OCI-LY1 (cell line): ENCODE results near the gene SLC17A4.

Experiments used
- H2AFZ ChIP-seq: fragments of 200-600 bp; sonication (generic), shearing (Covaris generic); 2 replicates; pipeline ENCODE4 v1.6.0; 2014; ENCODE audit warnings: antibody characterized with exemption, mild to moderate bottlenecking, low read length
- H3F3A ChIP-seq: fragments of 200-600 bp; sonication (generic), shearing (Covaris generic); 2 replicates; pipeline ENCODE4 v1.6.0; 2014; ENCODE audit warnings: mild to moderate bottlenecking, antibody characterized with exemption, low read length, moderate library complexity; ENCODE audit not compliant: insufficient read depth
- H3K27ac ChIP-seq: fragments of 200-600 bp; sonication (generic); 2 replicates; pipeline ENCODE4 v1.5.1; 2014; ENCODE audit warnings: low read length, mixed run types, mild to moderate bottlenecking, low read depth; ENCODE audit not compliant: poor library complexity, severe bottlenecking
- H3K27me3 ChIP-seq: fragments of 200-600 bp; sonication (generic); 2 replicates; pipeline ENCODE4 v1.6.0; 2014; ENCODE audit warnings: antibody characterized with exemption, mild to moderate bottlenecking, low read length, moderate library complexity; ENCODE audit not compliant: insufficient read depth
- H3K36me3 ChIP-seq: fragments of 200-600 bp; sonication (generic); 2 replicates; pipeline ENCODE4 v1.6.1; 2014; ENCODE audit warnings: mild to moderate bottlenecking, antibody characterized with exemption, low read length, moderate library complexity, mixed read lengths; ENCODE audit not compliant: insufficient read depth
- H3K4me1 ChIP-seq: fragments of 200-600 bp; sonication (generic); 2 replicates; pipeline ENCODE4 v1.5.1; 2014; ENCODE audit warnings: mild to moderate bottlenecking, low read length, moderate library complexity; ENCODE audit not compliant: insufficient read depth, severe bottlenecking
- H3K4me2 ChIP-seq: fragments of 200-600 bp; sonication (generic), shearing (Covaris generic); 2 replicates; pipeline ENCODE4 v1.6.1; 2014; ENCODE audit warnings: low read length
- H3K4me3 ChIP-seq: fragments of 200-600 bp; sonication (generic); 2 replicates; pipeline ENCODE4 v1.5.1; 2014; ENCODE audit warnings: low read length, low read depth, mild to moderate bottlenecking, mixed read lengths; ENCODE audit not compliant: poor library complexity, severe bottlenecking
- H3K79me2 ChIP-seq: fragments of 200-600 bp; shearing (Covaris generic); 2 replicates; pipeline ENCODE4 v1.6.1; 2016; ENCODE audit warnings: mixed run types, low read length, mixed read lengths; ENCODE audit not compliant: insufficient read depth
- H3K9ac ChIP-seq: fragments of 200-600 bp; sonication (generic), shearing (Covaris generic); 2 replicates; pipeline ENCODE4 v1.6.1; 2014; ENCODE audit warnings: mild to moderate bottlenecking, low read length, mixed read lengths
- H3K9me2 ChIP-seq: fragments of 200-600 bp; sonication (generic), shearing (Covaris generic); 2 replicates; pipeline ENCODE4 v1.6.1; 2014; ENCODE audit warnings: low read depth, mild to moderate bottlenecking, low read length, mixed read lengths
- H3K9me3 ChIP-seq: fragments of 200-600 bp; shearing (Covaris generic); 2 replicates; pipeline ENCODE4 v1.6.1; 2014; ENCODE audit warnings: low read length, mixed read lengths
- H4K20me1 ChIP-seq: fragments of 200-600 bp; sonication (generic), shearing (Covaris generic); 2 replicates; pipeline ENCODE4 v1.6.0; 2016; ENCODE audit warnings: mild to moderate bottlenecking, low read length; ENCODE audit not compliant: insufficient read depth
- EZH2 ChIP-seq: fragments of 200-600 bp; sonication (generic), shearing (Covaris generic); IDR thresholded peaks from 2 replicates; pipeline ENCODE4 v1.8.0; 2017; ENCODE audit warnings: borderline replicate concordance, mixed run types, mild to moderate bottlenecking, antibody characterized with exemption, low read length, moderate library complexity, mixed read lengths
- TF ChIP-seq, protein P1 (sequence below): fragments of 200-600 bp; sonication (generic), shearing (Covaris generic); IDR thresholded peaks from 2 replicates; pipeline ENCODE4 v1.5.1; 2017; ENCODE audit warnings: mild to moderate bottlenecking, antibody characterized with exemption, low read length, moderate library complexity, mixed read lengths

Gene SLC17A4

DNA sequence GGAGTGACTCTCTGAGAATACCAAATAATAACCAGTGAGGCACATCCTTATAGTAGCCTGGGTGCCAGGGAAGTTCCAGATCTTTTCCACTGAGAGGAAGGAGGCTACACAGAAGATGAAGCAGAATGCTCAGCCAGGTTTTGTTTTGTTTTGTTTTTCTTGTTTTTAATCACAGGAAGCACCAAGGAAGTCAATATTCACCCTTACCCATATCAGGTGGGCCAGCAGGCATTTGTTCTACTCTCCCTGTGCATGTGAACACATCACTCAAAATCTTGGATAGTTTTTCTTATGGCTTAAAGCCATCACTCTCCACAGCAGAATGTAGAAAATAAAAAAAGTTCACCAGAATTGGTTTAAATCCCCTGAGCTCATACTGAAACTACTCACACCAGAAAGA, 66.8 kb downstream of the SLC17A4 start:
- H2AFZ ChIP-seq = no peak overlapping the region
- no peak overlapping the region for H3K27ac ChIP-seq
- H3K36me3 ChIP-seq = no peaks in the 10 kb centered on the region
- H3K9me3 ChIP-seq = no peaks in the 10 kb centered on the region
- H3K27me3 ChIP-seq = no peaks in the 10 kb centered on the region; the same call in 1 of the 2 replicates
- H3K9ac ChIP-seq = no peak overlapping the region
- H3K4me2 ChIP-seq = no peak overlapping the region
- no peak overlapping the region for H3K4me3 ChIP-seq
- H3K9me2 ChIP-seq = no peaks in the 10 kb centered on the region
- H3K4me1 ChIP-seq = no peaks in the 10 kb centered on the region
- no peaks in the 10 kb centered on the region for H4K20me1 ChIP-seq
- H3K79me2 ChIP-seq = no peaks in the 10 kb centered on the region
- H3F3A ChIP-seq = no peaks in the 10 kb centered on the region
- TF ChIP-seq, protein P1, sequence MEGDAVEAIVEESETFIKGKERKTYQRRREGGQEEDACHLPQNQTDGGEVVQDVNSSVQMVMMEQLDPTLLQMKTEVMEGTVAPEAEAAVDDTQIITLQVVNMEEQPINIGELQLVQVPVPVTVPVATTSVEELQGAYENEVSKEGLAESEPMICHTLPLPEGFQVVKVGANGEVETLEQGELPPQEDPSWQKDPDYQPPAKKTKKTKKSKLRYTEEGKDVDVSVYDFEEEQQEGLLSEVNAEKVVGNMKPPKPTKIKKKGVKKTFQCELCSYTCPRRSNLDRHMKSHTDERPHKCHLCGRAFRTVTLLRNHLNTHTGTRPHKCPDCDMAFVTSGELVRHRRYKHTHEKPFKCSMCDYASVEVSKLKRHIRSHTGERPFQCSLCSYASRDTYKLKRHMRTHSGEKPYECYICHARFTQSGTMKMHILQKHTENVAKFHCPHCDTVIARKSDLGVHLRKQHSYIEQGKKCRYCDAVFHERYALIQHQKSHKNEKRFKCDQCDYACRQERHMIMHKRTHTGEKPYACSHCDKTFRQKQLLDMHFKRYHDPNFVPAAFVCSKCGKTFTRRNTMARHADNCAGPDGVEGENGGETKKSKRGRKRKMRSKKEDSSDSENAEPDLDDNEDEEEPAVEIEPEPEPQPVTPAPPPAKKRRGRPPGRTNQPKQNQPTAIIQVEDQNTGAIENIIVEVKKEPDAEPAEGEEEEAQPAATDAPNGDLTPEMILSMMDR = no peak
- no peak for TF ChIP-seq EZH2

GRCh38 chr6:25829375-25829774, 74.8 kb downstream of the SLC17A4 start:
- Histone ChIP-seq H3K27me3 (no peaks in the 10 kb centered on the region; the same call in 1 of the 2 replicates), H3K79me2 (no peaks in the 10 kb centered on the region), H4K20me1 (no peaks in the 10 kb centered on the region), H3K9ac (no peak overlapping the region), H3K27ac (no peak overlapping the region), H3K4me1 (no peaks in the 10 kb centered on the region), H3K4me3 (no peak overlapping the region), H3K9me3 (no peaks in the 10 kb centered on the region), H2AFZ (no peak overlapping the region), H3K36me3 (no peaks in the 10 kb centered on the region), H3K9me2 (no peaks in the 10 kb centered on the region), H3F3A (no peaks in the 10 kb centered on the region), H3K4me2 (no peak overlapping the region)
- TF ChIP-seq, protein P1 = no peak
- no peak for TF ChIP-seq EZH2

DNA sequence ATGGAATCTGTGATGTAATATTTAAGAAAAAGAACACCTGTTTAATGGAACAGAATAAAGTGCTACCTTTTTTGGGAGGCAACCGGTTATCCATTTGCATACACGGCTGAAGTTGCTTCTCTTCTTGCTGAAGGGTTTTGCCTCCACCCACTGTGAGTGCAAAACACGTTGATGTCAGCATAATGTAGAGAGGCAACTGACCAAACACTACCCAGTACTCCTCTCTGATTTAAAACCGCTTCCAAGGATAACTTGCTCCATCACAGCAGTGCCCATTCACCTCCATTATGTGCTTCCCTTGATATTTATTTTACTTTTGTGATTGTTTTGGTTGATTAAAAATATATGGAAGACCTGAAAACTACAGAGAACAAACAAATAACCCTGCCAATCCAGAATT, 75.9 kb downstream of the SLC17A4 start:
- Histone ChIP-seq H4K20me1 (no peaks in the 10 kb centered on the region), H3K27ac (no peak overlapping the region), H3K4me3 (no peak overlapping the region), H3K9me2 (no peaks in the 10 kb centered on the region), H3K79me2 (no peaks in the 10 kb centered on the region), H3F3A (no peaks in the 10 kb centered on the region), H3K4me1 (no peaks in the 10 kb centered on the region), H3K9me3 (no peaks in the 10 kb centered on the region), H2AFZ (no peak overlapping the region), H3K36me3 (no peaks in the 10 kb centered on the region), H3K4me2 (no peak overlapping the region), H3K27me3 (no peaks in the 10 kb centered on the region; the same call in 1 of the 2 replicates), H3K9ac (no peak overlapping the region)
- no peak for TF ChIP-seq EZH2
- TF ChIP-seq, protein P1 = no peak
